ENCODE measurements around the gene MECP2. TPM values are rescaled to one million over a fixed set of nuclear protein-coding genes. Genes with fewer than 3 reads are reported as not detected.

MECP2 gene
- total RNA-seq, 1 experiment from 2014 or later, result 88.9 TPM

DNA sequence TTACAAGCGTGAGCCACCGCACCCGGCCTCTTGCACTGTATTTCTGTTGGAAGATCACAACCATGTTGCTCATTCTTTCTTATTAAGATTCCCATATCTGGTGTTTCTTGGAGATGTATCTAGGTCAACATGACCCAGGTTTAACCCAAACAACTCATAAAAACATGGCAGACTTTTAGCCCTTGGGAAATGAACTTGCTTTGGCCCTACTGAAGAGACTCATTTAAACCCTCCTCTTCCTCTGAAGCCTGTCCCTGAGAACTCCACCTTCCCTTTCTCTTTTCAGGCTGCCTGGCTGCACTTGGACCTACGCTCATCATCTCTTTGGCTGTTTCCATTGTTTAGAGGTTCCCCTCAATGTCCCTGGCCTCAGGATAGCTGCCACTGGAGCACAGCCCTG lies 23.7 kb upstream of the MECP2 start:
- TF ChIP-seq TCF7L2 (IDR thresholded peaks at IDR 0.05; ENCODE audit: low read depth, low read length) (no peak), CTCF (IDR thresholded peaks at IDR 0.05) (no peak), SIN3A (IDR thresholded peaks at IDR 0.05; ENCODE audit: borderline replicate concordance, insufficient read depth, low read depth, low read length) (no peak), POLR2AphosphoS5 (IDR thresholded peaks at IDR 0.05; ENCODE audit: low read depth, low read length) (no peak)
- TF ChIP-seq, protein P1, sequence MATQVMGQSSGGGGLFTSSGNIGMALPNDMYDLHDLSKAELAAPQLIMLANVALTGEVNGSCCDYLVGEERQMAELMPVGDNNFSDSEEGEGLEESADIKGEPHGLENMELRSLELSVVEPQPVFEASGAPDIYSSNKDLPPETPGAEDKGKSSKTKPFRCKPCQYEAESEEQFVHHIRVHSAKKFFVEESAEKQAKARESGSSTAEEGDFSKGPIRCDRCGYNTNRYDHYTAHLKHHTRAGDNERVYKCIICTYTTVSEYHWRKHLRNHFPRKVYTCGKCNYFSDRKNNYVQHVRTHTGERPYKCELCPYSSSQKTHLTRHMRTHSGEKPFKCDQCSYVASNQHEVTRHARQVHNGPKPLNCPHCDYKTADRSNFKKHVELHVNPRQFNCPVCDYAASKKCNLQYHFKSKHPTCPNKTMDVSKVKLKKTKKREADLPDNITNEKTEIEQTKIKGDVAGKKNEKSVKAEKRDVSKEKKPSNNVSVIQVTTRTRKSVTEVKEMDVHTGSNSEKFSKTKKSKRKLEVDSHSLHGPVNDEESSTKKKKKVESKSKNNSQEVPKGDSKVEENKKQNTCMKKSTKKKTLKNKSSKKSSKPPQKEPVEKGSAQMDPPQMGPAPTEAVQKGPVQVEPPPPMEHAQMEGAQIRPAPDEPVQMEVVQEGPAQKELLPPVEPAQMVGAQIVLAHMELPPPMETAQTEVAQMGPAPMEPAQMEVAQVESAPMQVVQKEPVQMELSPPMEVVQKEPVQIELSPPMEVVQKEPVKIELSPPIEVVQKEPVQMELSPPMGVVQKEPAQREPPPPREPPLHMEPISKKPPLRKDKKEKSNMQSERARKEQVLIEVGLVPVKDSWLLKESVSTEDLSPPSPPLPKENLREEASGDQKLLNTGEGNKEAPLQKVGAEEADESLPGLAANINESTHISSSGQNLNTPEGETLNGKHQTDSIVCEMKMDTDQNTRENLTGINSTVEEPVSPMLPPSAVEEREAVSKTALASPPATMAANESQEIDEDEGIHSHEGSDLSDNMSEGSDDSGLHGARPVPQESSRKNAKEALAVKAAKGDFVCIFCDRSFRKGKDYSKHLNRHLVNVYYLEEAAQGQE (IDR thresholded peaks at IDR 0.05; ENCODE audit: insufficient read depth in 1 of 2, low read depth in 2 of 2, low read length in 1 of 2), result no peak
- BruUV-seq (replicated peaks), result no TSS peak
- POLR2A ChIA-PET, result no interaction called here
- no peak overlapping the region for H3K27ac ChIP-seq (ENCODE audit: low read length)
- H3K4me1 ChIP-seq (ENCODE audit: control insufficient read depth, insufficient read depth, low read length), result peaks cover 2% of the 10 kb centered on the region; the same call in 1 of the 2 replicates
- intact Hi-C loops (cut with micrococcal nuclease; ENCODE audit: unreplicated experiment) (no loop called here), in situ Hi-C loops (cut with HindIII; ENCODE audit: low pct_unique_long_range_greater_than_20kb, low sequenced_read_pairs) (loop anchor here (5.0 kb wide), 1 partner anchor 79 kb away; no protein-coding TSS in a partner anchor)
- ATAC-seq (no peak), DNase-seq (ENCODE audit: low read depth, low spot score) (no peak)
- H3K4me3 ChIP-seq (ENCODE audit: low read depth in 2 of 2, low read length in 2 of 2), result no peak overlapping the region
- no peaks in the 10 kb centered on the region for H3K27me3 ChIP-seq (ENCODE audit: control insufficient read depth, insufficient read depth, low read length)
- H3K36me3 ChIP-seq (ENCODE audit: control insufficient read depth, insufficient read depth, low read length), result no peaks in the 10 kb centered on the region
- H3K9me3 ChIP-seq (ENCODE audit: control insufficient read depth, insufficient read depth, low read depth, low read length), result no peaks in the 10 kb centered on the region
- CTCF ChIA-PET, result no interaction called here

DNA sequence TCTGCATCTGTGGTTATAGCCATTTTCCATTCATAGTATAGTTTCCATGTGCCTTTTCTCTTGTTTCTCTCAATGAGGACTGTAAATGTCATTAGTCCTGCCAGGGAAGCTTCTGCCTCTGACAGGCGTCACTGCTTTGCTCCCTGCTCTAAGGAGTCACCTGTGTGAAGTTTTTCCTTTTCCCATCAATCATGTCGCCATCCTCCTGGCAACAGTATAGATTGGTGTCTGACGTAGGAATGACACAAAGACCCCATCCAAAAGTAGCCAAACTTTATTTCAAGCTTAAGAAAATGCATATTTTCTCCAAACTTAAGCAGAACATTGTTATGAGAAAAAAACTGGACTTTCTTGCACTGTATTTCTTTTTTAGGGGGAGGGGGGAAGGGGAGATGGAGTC lies 23.1 kb upstream of the MECP2 start:
- Histone ChIP-seq H3K27ac (ENCODE audit: low read length) (no peak overlapping the region), H3K4me1 (ENCODE audit: control insufficient read depth, insufficient read depth, low read length) (peaks cover 2% of the 10 kb centered on the region; the same call in 1 of the 2 replicates), H3K36me3 (ENCODE audit: control insufficient read depth, insufficient read depth, low read length) (no peaks in the 10 kb centered on the region), H3K4me3 (ENCODE audit: low read depth in 2 of 2, low read length in 2 of 2) (no peak overlapping the region), H3K27me3 (ENCODE audit: control insufficient read depth, insufficient read depth, low read length) (no peaks in the 10 kb centered on the region), H3K9me3 (ENCODE audit: control insufficient read depth, insufficient read depth, low read depth, low read length) (no peaks in the 10 kb centered on the region)
- no peak for DNase-seq (ENCODE audit: low read depth, low spot score)
- ATAC-seq, result no peak
- intact Hi-C loops (cut with micrococcal nuclease; ENCODE audit: unreplicated experiment), result no loop called here
- in situ Hi-C loops (cut with HindIII; ENCODE audit: low pct_unique_long_range_greater_than_20kb, low sequenced_read_pairs), result loop anchor here (5.0 kb wide), 1 partner anchor 78 kb away; no protein-coding TSS in a partner anchor
- ChIA-PET POLR2A (no interaction called here), CTCF (no interaction called here)
- BruUV-seq (replicated peaks), result no TSS peak
- TF ChIP-seq, protein P1 (IDR thresholded peaks at IDR 0.05; ENCODE audit: insufficient read depth in 1 of 2, low read depth in 2 of 2, low read length in 1 of 2), result no peak
- no peak for TF ChIP-seq TCF7L2 (IDR thresholded peaks at IDR 0.05; ENCODE audit: low read depth, low read length)
- no peak for TF ChIP-seq CTCF (IDR thresholded peaks at IDR 0.05)
- no peak for TF ChIP-seq POLR2AphosphoS5 (IDR thresholded peaks at IDR 0.05; ENCODE audit: low read depth, low read length)
- TF ChIP-seq SIN3A (IDR thresholded peaks at IDR 0.05; ENCODE audit: borderline replicate concordance, insufficient read depth, low read depth, low read length), result no peak
